Cerebellar nuclear complex (tissue), 1 donor: ENCODE data around the gene ZNF827.

Source experiments
- DNase-seq, 2 experiments: peaks; one replicate each; lab custom pipeline; 2025; lab: John Stamatoyannopoulos, UW

ZNF827 gene

DNA sequence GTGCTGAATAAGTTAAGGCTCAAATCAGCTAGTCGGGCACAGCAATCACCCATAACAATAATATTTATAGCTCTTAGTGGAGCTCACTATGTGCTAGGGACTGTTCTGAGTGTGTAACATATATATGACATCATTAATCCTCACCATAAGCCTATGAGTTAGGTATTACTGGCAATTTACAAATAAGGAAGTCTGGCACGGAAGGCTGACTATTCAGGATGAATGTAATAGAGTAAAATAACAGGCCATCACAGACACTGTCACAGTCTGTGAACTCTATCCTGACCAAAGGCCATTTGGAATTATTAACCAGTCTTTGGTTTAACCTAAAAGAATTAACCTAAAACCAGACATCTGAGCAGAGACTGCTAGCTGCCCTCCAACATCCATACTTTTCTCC, 139.4 kb downstream of the ZNF827 start:
- no peak for DNase-seq

DNA sequence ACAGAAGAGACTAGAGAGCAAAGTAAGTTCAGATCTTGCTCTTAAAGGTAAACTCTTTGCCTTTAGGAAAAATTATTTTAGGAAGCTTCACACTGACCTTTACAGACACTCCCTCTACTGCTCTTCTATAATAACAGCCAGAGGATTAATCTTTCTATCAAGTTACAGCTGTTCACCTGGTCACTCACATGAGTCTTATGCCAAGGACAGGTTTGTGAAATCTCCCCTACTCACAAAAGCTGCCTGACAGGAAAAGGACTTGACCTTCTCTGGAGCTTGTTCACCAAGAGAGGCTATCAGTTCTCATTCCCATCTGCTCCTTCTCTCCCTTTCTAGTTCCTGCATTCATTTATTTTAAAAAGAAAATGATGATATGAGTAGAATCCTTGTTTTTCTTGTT, 141.3 kb downstream of the ZNF827 start:
- DNase-seq, result no peak

DNA sequence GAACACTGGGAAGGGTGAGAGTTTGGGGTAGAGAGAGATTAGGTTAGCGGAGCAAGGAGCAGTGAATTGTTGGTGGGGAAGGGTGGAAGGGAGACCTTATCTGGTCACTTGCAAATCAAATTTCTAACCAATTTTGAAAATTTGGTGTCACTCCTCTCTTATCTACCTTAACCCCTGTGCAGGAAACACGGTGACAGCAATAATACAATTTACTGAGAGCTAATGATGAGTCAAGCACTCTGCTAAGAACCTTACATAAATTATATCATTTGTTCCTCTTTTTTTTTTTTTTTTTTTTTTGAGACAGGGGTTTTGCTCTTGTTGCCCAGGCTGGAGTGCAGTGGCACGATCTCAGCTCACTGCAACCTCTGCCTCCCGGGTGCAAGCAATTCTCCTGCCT, 142.3 kb downstream of the ZNF827 start:
- no peak for DNase-seq

DNA sequence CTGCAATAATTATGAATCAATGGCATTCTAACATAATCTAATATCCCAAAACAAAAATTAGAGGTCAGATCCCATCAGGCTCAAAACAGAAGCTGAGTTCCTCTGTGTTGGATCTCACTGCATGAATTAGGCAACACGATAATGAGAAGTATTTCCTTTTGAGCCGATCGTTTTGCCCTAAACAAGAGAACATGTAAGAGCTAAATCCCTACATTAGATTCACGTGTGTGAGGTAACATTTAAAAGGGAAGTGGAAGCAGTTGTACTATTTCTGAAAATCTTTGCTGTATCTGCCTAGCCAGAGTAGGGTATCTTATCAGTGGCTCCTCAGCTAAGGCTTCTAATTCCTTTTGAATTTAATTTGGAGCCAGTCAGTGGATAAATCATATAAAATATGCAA, 143.1 kb downstream of the ZNF827 start:
- DNase-seq, result no peak

DNA sequence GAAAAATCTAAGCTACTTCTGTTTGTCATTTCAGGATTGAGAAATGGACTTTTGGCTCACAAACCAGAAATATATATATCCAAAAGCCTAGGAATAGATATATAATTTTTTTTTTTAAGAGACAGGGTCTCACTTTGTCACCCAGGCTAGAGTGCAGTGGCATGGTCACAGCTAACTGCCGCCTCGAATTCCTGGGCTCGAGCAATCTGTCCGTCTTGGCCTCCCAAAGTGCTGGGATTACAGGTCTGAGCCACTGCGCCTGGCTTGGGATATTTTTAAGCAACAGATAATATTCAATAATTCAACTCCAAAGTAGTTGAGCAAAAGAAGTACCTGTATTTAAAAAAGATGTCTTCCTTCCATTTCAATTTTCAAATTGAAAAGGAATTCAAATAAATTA, 146.2 kb downstream of the ZNF827 start:
- no peak for DNase-seq

DNA sequence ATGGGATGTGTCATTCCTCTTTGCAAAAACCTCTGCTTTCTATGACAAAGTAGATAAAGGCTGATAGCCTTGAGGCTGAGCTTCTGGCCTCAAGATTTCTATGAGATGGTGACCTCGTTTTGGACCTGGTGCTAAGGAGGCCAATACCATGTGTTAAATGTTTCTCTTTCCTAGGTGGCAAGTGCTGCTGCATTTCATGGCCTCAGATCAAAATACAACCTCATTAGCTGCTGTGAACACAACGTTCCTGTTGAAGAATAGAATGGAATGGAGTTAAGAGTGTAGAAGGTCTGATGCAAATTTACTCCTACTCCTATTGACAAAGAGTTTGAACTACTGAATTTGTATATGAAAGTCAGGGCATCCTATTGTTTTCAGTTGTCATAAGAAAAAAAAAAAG, 146.6 kb downstream of the ZNF827 start:
- DNase-seq, result no peak

DNA sequence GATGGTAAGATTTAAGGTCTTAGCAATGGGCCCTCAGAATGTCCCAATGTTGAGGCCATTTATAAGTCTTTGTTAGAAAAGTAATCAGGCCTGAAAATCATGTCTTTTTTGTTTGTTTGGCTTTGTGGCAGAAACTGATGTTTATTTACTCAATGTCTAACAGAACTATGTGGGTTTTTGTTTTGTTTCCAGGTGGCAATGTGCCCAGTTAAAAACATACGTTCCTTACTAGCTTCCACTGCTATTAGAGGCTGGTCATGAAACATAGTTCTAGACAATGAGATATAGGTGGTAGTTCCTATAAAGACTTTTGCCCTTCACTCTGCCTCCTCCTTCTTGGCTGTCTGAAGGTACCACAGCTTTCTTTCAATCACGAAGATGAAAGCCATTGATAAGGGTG, 149.9 kb downstream of the ZNF827 start:
- DNase-seq, result no peak

DNA sequence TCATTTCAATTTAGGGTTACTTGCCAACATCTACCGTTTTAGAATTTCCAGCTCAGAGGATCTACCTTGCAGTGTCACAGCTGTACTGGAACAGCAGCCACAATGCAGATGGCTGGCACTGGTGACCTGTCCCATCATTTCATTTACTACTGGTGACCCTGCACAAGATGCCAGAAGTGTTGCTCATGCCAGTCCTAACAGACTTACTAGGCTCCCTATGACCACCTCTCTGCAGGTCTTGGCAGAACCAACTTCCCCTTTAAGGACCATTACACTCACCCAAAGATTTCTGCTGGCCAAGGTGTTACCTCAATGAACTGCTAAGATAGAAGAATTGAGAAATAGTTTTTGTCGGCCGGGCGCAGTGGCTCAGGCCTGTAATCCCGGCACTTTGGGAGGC, 151.8 kb downstream of the ZNF827 start:
- no peak for DNase-seq

DNA sequence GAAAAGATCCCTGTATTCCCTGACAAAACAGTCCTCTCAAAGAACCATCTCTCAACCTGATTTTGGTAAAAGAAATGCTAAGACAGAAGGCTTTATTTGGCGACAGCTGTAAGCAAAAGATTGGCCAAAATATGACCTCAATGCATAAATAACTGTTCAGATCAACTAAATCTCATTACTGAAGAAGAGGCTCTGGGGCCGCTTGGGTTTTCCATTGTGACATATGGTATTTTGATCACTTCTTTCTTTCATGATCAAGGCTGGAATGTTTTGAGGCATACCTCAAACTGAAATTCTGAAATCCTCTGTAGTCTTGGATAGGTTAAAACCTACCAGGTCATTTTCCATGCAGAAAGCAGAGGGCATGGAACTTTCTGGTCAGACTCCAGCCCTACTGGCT, 152.4 kb downstream of the ZNF827 start:
- no peak for DNase-seq

DNA sequence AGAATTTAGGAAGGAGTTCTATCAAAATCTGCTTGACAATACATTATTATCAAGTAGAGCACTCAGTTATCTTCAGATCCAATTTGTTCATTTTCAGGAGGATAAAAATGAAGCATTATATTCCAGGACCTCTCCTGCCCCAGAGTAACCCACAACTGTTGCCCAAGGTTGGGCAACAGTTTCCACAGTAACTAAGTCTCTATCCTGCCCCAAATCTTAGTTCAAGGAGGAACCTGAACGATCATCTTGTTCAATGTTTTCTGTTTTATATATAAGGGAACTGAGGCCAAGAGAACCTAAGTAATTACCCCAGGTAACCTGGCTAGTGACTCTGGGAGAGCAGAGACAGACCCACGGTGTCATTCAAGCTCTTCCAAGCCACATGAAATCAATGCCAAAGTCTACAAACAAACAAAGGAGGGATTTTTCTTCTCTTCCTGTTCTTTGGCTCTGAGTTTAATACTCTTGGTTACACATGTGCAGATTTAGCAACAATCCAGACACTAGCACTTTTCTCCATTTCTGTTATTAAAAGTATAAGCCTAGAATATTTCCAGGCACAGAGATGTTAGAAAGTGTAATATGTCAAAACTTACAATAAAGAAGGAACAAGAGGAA, 153.1 kb downstream of the ZNF827 start:
- DNase-seq, result no peak

DNA sequence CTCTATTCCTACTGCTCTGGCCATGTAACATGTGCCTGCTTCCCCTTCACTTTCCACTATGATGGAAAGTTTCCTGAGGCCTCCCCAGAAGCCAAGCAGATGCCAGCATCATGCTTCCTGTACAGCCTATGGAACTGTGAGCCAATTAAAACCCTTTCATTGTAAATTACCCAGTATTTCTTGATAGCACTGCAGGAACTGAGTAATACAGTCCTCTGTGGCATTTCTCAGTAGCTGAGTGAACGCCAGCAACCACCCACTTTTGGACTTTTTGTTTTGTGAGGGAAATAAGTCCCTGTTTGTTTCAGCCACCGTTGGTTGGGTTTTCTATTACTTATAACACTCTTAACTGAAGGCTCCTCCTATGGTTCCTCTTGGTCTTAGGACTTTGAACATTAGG, 154.6 kb downstream of the ZNF827 start:
- DNase-seq, result no peak

DNA sequence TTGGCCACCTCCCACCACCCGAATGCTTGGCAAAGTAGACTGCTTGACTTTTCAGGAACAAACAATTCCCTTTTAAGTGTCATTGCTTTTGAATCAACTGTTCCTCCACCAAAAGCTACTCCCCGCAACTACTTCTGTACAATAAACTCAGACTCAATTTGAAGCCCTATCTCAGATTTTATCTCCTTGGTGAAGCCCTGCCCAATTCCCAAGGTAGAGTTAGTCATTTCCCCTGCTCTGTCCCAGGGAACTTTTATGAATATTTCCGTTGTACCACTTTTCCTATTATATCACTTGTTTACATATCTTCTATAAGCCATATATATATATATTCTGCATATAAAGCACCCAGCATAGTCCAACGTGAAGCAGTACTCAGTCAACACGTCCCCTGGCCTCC, 155.9 kb downstream of the ZNF827 start:
- DNase-seq, result no peak

DNA sequence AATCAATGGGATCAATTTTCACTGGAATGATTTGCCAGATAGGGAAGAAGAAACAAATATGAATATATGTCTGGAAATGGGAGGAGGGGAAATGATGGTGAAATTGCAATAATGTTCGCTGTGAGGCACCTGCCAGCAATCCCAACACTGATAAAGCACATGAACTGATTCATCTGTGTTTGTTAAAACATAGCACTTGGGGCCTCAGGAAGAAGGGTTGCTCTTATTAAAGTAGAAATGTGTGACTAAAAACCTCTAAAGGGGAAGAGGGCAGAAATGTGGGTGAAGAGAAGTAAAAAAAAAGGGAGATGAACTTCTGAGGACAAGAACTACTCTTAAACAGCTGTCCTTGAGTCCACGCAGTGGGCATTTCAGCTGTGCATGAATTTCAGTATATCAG, 157.3 kb downstream of the ZNF827 start:
- no peak for DNase-seq

DNA sequence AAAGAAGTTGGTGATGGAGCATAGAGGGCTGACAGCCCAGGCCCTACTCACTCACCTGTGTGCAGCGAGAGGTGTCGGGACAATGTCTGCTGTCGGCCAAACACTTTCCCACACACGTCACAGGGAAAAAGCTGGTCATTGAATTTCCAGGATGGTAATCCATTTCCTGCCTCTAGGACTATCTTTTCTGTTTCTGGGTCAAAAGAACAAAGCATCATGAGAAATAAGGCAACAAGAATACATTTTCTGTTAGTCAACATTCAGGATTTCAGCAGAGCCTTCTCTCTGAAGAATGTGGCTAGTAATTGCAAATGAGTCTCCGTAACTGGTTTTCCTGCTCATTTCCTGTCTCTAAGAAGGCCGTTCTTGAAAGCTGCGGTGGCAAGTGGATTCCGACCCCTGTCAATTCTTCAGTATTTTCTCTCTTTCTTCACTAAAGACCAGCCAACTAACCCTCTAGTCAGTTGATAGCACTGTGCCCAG, 159.3 kb downstream of the ZNF827 start:
- DNase-seq, result no peak

DNA sequence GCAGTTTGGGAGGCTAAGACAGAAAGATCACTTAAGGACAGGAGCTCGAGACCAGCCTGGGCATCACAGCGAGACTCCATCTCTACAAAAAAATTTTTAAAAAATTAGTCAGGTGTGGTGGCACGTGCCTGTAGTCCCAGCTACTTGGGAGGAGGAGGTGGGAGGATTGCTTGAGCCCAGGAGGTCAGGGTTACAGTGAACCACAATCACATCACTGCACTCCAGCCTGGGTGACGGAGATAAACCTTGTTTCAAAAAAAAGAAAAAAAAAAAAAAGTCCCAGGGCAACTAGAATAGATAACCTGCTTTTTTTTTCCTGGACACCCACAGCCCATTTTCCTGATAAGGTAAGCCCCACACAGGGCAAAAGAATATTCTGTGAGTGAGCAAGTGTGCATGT, 162.4 kb downstream of the ZNF827 start:
- no peak for DNase-seq

DNA sequence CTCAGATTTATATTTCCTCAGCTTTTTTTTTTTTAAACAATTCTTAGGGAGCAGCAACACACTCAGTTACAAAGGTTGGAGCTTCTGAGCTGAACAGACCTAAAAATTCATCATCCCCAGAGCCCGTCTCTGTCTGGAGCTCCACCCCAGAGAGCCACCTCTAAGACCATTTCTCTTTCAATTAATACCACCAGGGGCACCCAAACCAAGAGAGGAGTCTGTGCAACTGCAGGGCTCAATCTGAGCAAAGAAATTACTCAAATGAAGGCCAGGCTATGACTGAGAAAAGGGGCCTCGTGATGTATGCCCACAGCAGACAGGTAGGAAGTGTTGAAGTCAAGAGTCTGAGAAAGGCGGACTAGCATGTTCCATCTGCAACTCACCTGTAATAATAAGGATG, 163.2 kb downstream of the ZNF827 start:
- DNase-seq, result no peak

DNA sequence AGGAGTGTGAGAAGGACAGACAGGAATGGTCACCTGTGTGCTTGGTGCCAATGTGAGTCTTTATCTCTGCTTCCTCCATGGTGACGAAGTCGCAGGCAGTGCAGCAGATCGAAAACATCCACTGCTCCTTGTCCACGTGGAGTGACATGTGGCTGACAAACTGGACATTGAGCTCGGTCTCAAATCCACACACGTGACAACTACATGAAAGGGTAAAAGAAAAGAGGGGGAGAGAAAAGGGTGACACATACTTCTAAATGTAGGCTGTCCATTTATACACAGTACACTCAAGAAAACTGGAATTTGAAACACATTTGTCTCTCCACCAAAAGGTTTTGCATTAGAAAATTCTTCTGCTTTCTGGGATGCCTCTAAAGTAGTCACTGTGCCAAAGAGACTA, 164.2 kb downstream of the ZNF827 start:
- DNase-seq, result no peak

DNA sequence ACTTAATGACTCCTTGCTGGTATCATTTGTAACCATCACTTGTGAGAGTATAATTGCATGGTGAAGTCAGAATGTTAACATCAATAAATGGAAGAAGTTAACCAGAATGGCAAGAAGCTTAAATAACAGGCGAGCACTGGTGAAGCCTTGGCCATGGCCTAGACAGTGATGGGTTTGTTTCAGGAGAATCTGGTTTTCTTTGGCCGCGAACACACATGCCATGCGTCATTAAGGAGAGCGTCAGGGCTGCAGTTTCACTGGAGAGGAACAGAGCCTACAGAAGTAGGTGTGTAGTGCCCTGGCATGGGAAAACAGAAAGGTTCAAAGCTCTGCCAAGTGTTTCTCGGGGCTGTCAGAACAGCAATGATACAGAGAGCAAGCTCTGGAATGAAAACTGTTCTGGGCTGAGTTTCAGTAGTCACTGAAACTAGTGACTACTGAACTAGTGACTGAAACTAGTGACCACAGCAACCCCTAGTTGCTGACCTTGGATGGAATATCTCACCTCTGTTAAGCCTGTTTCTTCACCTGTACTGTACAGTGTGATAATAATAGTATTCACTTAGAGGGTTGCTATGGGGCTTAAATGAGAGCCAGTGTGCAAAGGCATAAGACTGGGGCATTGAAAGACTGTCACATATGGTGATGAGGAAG, 164.9 kb downstream of the ZNF827 start:
- no peak for DNase-seq

DNA sequence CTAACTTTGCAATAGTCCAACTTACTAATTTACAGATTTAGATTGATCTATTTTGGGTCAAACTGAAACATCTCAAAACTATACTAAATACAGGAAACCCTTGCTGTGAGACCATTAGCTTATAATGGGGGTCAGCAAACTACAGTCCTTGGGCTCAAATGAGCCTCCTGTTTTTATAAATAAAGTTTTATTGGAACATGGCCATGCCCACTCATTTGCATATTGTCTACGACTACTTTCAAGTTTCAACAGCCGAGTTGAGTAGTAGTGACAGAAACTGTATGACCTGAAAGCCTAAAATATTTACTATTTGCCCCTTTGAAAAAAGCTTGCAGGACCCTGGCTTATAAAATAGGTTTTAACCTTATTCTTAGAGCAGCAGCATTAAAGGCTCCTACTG, 166.3 kb downstream of the ZNF827 start:
- DNase-seq, result no peak

DNA sequence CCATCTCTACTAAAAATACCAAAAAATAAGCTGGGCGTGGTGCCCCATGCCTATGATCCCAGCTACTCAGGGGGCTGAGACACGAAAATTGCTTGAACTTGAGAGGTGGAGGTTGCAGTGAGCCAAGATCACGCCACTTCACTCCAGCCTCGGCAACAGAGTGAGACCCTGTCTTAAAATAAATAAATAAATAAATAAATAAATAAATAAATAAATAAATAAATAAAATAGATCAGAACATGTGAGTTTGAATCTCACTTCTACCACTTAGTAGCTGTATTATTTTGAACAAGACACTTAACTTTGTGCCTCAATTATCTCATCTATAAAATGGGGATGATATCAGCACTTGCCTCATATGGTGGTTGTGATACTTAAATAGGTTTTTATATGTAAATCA, 168.5 kb downstream of the ZNF827 start:
- DNase-seq, result no peak

DNA sequence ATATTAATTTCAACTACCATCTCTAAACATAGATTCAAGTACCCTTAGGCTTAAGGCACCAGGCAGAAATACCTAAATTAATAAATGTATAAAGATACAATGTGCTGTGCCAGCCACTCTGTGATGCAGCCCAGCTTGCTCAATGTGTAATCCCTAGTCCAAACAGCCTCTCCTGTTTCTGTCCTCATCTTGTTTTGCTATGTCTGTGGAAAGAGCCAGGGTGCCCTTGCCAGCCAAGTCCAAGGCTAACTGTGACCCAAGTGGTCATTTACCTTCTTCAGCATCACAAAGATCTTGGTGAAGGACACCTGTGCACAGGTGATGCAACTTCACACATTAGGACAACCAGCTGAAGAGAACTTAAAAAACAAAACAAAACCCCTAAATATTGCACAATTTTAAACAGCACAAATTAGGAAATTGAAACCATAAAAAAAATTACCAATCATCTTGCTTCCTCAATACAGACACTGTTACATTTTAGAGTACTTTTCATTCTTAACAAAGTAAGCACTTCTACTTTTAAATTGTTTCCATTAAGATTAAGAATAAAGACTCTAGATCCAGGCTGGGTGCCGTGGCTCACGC, 169.1 kb downstream of the ZNF827 start:
- no peak for DNase-seq

DNA sequence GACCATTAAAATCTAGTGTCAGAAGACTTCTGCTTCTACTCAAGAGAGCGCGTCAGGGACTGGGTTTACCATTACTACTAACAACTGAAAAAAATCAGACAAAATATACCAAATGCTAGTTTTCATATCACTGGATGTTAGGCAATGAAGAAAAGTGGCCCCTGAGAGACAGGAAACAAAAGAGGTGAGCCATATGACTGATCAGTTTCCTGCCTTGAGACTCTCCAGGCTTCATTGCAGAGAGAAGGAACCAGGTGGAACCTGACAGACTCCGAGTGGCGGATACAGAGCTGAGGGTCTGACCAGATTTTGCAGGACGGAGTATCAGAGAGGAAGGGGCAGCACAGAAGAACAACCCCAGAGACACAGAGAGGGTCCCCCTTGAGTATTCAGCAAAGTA, 172.3 kb downstream of the ZNF827 start:
- DNase-seq, result no peak

DNA sequence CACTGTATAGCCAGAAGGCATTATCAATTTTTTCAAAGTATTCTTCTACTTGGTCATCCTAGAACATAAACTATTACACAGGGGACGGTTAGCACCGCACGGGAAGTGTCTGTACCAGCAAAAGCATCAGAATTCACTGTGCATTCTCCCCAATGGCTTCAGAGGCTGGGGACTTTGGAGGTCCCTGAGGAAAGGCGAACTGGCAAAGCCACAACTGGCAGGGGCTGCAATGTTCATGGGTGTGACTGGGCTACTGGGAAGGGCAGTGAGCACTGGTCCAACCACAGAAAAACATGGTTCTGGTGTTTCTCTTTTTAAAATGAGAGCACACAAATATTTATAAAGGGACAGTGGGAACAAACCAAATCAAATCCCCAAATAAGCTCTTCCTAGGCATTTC, 175.2 kb downstream of the ZNF827 start:
- DNase-seq, result no peak

DNA sequence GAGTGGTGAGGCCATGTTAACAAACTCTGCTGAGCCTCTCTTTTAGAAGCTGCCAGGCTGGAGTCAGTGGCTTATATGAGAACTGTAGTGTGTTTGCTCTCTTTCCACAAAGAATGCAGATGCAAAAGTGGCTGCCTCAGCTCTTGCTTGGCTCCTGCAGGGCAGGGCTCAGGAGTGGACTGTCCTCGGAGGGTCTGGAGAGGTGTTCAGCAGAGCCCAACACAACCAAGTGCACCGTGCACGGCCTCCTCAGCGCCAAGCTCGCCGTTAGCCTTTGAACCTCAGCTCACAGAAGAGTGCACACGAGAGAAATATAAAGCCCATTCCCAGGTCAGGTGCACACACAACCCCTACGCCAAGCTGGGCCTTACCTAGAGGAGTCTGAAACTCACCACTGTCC, 175.9 kb downstream of the ZNF827 start:
- DNase-seq, result no peak
